Activated CD4-positive, CD25-positive, alpha-beta regulatory T cell treated with anti-CD3 and anti-CD28 coated beads, Interleukin-2, amount 50 U/mL, for 16 hours (primary cell): ENCODE data around the gene SNX25.

Experiments
- DNase-seq: peaks from one replicate; pipeline ENCODE4 v3.0.0-alpha.2; 2020; ENCODE audit warnings: low read depth, low spot score

Gene SNX25

DNA sequence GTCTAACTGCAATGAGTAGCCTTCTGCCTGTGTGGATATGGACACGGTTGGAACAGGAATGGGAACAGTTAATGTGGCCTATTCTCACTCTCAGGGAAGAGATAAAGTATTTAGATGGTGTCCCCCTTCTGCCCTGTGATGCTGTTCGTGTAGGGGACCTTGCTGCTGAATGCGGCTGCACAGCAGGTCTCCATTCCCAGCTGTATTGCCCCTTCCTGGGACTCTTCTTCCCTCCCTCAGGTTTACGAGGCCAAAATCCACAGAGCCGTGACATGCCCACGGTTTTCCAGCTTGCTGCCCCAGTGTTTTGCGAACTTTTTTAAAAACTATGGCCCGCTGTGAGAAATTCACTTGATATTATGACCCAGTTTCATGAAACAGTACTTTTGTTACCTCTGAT is 50.3 kb downstream of the SNX25 start:
- DNase-seq = no peak

DNA sequence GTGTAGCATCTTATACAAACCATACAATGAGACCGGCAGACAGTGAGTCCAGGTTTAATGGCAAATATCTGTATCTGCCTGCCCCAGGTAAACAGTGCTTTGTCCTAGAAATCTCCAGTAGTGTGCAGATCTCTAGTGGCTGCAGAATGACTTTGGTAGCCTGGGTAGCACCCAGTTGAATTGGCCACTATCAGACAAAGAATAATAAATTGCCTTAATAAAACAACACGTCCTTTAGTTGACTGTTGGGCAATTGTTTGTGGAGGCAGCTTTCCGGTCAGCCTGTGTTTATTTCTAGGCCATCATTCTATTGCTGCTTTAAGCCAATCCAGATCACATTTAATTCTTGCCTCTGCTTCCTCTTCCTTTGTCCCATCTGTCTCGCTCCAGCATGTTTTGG is 52.5 kb downstream of the SNX25 start:
- no peak for DNase-seq

DNA sequence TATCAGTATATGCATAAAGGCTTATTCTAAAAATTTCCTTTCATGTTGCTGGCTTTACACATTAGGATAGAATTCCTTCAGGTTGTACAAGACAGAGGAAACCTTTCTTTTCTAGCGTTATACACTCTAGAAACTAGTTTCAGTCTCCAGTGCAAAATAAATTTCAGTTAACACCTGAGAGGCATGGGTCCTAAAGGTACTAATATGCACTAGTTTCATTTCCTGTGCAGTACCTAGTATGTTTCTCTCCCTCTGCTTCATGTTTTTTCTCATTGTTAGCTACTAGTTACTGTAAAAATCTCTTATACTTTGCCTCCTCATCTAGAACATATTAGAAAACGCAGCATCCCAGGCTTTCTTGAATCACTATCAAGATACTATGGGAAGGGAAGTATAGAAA is 54.0 kb downstream of the SNX25 start:
- DNase-seq = no peak

DNA sequence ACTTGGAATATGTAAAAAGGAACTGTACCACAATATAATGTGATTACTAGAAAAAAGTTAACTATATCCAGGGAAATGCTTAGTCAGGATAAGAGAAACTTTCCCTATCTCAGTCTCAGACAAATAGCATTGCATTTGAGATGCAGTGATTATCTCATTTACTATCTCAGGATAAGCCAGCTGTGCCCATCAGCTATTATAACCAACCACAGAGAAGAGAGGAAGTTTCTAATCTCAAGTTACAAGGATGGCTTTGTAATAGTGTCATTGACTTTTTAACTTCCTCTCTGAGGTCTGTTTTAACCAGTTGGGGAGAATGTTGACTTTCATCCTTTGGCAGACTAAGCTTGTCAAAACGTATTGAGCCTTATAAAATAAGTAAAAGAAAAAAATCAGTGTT is 56.5 kb downstream of the SNX25 start:
- no peak for DNase-seq

DNA sequence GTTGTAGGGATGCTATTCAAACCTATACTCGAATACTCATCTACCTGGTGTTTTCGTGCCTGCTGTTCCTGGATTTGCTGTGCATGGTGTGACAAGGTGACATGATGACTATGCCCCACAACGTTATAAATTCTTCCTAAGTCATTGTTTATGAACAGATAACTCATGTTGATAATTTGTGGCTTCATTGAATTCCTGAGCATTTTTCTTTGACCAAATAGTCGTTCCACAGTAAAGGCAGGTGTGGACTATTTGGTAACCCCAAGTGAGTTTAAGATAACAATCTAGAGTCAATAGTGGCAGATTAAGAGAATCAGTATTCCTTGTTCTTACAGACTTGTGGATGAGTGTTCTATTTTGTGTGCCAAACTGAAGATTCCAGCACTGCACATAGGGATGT is 59.9 kb downstream of the SNX25 start:
- DNase-seq = no peak

DNA sequence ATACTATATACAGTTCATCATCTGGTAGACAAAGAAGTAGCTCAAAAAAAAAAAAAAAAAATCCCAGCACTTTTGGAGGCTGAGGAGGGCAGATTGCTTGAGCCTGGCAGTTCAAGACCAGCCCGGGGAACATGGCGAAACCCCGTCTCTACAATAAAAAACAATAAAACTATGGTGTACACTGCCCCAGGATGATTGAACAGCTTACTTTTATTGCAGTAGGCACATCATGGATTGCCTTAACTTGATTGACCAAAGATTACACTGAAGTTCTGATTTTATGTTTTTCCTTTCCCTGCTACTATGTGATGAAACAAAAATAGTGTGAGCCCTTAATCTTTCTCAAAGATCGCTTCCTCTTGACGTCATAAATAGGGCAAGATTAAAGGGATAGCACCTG is 60.6 kb downstream of the SNX25 start:
- DNase-seq = no peak

DNA sequence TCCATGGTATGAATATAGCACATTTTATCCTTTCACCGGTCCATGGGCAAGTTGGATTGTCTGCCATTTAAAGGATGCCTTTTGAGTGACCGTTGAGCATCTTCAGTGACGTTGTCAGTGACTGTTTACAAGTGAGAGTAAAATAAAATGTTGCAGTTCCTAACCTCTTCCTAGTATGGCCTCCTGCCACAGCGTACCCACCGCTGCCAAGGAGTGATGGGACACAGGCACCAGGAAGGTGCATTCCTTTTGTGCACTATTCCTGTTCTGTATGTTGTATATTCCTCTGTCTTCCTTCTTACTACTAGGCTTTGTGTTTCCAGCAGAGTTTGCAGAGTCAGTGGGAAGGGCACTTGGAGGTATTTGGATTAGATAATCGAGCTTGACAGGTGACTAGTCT is 61.5 kb downstream of the SNX25 start:
- no peak for DNase-seq

DNA sequence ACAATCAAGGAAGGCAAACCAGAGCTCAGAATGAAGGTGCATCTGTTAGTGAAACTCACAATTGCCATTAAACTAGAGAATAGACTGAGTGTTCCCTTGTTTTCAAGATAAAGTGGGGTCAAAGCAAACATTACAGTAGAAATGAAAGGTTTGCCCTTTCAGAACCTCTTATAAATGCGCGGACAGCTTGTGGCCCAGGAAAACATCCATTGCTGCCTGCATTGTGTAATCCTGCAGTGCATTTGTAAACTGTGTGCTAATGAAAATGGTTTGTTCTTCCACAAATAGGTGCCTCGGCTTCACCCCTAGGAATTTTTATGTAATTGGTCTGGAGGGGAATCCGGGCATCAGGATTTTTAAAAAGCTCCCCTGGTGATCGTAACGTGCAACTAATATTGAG is 62.8 kb downstream of the SNX25 start:
- no peak for DNase-seq

DNA sequence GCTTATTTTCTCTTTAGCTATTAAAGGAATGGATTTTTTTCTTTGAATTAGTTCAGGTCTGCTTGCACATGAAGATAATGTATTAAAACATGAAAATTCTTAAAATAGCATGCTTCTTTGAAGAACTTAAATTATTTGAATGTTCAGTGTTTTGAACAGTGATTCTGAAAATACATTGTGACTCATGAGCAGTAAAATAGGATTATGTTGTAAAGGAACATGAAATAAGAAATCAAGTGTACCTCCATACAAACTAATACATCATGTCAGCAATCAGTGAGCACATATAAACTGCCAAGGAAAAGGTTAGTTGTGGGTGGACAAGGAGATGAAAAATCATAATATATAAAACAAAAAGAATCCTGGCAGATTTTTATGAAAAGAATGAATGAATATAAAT is 66.1 kb downstream of the SNX25 start:
- no peak for DNase-seq

DNA sequence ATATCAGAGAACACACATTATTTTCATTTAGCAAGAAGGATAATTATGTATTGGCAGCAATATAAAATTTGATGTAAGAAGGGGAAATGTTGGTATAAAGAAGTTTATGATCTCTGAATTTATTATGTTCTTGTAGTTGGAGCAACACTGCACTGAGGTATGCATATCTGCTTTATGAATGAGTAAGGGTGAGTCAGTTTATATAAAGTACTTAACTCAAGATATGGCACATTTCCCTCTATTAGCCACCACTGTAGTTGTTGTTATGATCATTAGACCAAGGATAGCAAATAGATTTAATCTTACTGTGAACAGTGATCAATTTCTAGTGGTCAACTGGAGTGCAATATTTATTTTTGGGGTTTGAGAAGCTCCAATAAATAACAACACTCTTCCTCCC is 66.6 kb downstream of the SNX25 start:
- DNase-seq = no peak

DNA sequence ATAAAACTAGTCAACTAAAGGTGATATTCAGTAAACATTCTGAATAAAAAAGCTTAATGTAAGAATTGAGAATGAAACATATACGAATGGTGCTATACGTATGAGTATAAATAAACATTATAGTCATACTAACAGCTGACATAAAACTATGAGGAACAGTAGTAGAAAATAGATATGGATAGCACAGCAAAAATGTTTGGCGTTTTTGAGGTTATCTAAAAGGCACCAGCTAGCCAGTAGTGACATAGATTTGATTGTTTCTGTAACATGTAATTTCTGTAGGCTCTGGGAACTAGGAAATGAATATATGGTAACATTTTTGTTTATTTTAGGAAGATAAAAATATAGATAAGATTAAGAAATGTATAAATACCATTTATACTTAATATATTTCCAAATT is 69.3 kb downstream of the SNX25 start:
- DNase-seq = no peak

DNA sequence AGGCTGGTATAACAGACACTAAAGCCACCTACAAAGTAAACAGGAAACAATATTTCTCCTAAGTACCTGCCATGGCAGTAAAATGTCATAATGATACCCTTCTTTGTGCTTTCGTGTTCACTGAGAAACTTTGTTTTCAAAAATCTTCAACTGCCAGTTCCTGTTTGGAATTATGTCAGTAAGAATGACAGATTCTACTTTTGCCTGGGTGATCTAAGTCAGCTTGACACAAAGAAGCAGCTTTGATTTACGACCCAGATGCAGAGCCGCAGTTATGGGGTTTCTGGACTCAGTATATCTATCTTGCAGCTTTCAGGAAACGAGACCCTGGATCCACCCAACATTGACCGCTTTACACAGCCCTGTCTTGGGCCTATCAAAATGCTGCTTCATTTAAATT is 71.2 kb downstream of the SNX25 start:
- no peak for DNase-seq

DNA sequence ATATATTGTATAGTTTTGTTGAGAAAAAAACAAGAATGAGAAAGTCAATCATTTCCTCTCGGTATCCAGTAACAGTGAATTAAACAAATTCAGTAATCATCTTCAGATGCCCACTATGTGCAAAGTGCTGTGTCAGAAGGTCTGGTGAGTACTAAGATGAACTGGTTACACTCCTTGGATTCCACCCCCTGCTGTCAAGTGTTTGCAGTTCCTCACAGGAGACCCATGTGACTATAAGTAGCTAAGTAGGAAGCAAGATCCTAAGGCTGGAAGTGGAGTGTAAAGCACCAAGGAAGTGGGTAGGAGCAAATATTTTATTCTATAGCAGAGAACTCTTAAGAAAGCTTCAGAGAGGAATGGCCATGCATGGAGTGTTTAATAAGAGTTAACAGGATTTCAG is 73.6 kb downstream of the SNX25 start:
- DNase-seq = no peak

DNA sequence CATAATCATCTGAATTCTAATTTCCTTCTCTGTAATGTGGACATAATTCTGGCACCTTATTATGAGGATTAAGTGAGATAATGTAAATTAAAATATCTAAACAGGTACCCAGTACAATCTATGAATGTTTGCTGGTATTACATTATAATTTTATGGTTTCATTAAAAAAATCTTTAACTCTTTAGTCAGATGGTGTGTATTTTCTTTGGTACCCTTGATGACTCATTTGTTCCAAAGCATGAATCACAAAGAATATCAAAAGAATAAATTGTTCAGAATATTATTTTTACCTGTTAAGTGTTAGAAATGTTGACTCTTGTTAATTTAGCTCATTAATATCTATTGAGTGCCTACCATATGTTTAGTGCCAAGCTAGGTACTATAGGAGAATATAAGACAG is 74.3 kb downstream of the SNX25 start:
- DNase-seq = no peak

DNA sequence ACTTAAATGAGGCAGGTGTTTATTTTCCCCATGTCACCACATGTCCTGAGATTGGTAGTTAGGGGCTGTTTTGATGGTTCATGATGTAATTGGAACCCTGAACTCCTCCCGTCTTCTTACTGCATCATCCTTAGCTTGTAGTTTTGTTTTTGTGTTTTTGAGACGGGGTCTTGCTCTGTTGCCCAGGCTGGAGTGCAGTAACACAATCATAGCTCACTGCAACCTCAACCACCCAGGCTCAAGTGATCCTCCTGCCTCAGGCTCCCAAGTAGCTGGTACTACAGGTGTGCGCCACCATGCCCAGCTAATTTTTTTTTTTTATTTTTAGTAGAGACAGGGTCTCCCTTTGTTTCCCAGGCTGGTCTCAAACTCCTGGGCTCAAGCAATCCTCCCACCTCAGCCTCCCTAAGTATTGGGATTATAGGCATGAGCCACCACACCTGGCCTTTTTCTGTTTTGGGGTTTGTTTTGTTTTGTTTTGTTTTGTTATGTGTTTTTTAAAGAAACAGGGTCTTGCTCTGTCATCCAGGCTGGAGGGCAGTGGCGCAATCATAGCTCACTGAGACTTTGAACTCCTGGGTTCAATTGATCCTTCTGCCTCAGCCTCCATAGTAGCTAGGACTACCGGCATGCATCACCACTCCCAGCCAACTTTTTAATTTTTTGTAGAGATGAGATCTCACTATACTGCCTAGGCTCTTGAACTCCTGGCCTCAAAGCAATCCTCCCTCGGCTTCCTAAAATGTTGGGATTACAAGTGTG is 76.4 kb downstream of the SNX25 start:
- no peak for DNase-seq

DNA sequence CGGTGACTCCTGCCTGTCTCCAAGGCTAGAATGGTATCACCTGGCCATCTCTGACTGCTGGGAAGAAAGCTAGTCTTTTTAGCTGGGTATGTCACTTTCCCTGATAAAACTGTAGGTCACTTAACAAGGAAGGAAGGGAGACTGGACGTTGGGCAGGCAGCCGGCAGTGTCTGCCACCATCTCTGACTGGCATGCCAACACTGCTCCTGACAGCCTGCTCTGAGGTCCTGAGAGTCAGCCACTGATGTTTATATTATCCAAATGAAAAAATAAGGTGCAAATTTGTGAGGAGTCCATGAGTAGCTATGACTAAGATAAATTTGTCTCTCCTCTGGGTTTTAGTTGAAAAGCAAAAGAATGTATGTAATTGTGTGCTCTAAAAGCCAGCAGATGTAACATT is 77.2 kb downstream of the SNX25 start:
- no peak for DNase-seq

DNA sequence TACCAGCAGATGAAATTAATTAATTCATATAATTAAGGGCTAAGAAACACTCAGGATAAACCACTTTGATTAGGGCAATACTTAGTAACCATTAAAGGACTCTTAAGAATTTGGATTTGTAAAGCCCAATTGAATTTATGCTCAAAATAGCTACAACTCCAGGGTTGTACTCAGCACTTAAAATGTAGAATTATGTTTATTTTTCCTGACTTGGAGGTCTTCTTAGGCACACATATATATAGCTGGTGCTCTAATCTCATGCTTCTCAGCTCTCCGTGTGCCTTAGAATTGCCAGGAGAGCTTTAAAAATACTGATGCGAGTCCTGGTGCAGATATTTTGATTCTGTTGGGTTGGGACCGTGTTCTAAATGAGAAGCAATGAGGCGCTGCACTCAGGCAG is 77.6 kb downstream of the SNX25 start:
- no peak for DNase-seq

DNA sequence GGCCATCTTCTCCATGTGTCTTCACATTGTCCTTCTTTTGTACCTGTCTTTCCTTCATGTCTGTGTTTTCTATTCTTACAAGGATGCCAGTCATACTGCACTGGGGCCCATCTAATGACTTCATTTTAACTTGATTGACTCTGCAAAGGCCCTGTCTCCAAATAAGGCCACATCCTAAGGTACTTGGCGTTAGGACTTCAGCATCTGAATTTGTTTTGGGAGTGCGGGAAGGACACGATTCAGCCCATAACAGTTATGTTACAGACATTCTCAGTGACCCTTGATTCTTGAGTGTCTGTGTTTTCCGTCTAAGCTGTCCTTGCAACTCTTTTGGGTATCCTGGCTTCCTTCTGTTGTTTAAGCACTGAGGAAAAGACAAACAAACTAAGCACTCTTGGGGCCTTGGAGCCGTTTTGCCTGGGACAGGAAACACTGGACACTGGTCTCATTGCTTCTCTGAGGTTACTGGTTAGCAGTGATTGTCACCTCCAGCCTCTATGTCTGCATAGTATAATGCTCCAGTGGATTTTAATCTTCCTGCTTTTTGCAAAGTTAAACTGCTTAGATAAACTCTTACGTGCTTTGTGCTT is 80.7 kb downstream of the SNX25 start:
- DNase-seq = no peak

DNA sequence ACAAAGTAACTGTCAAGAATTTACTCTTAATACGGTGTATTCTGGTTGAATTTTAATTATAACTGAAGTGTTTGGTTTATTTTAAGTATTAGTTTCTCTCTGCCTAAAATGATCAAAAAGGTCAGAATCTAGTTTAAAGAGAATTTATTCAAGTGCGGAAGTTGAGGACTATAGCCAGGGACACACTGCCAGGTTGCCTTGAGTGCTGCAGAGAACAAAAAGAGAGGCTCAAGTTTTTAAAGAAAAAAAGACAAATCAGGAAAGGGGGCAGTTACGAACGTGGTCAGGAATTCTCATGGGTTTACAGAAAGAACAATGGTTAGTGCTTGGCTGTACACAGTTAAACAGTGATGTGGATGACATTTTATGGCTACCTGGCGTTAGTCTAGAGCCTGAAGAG is 81.3 kb downstream of the SNX25 start:
- DNase-seq = no peak

DNA sequence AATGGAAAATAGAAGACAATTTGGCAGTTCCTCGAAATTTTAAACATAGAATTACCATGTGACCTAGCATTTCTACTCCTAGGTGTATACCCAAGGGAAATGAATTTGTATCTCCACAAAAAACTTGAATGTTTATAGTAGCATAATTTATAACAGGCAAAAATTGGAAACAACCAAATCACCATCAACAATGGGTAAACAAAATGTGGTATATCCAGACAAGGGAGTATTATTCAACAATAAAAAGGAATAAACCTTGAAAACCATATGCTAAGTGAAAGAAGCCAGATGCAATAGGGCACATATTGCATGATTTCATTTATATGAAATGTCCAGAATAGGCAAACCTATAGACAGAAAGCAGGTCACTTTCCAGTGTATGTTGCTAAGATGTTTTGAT is 83.8 kb downstream of the SNX25 start:
- DNase-seq = no peak

DNA sequence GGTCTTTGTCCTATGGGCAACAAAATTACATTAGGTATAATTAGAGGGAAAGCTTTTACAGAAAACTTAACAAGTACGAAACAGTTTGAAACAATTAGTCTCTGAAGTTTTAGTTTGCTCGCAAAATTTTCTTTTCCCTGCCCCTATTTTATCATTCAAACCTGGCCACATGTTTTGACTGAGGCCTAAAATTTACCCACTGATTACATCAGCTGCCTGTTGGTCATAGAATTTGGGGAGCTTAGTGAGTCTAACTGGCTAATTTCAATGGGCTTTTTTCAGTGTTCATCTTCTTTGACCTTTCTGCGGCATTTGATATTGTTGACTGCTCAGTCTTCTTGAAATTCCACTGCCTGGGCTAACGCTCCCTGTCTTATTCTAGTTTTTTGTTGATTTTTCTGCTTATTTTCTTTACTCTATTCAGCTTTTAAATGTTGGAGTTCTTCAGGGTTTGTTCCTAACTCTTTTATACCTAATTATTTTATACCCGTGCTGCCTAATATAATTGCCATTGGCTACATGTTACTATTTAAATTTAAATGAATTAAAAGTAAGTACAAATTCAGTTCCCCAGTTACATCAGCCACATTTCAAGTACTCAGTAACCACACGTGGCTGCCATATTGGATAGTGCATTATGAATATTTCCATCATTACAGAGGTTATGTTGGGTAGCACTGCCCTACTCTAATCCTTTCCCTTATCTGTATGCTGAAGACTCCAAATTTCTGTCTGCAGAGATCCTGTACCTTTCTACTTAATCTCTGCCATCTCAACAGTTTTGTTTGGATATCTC is 87.5 kb downstream of the SNX25 start:
- DNase-seq = no peak

DNA sequence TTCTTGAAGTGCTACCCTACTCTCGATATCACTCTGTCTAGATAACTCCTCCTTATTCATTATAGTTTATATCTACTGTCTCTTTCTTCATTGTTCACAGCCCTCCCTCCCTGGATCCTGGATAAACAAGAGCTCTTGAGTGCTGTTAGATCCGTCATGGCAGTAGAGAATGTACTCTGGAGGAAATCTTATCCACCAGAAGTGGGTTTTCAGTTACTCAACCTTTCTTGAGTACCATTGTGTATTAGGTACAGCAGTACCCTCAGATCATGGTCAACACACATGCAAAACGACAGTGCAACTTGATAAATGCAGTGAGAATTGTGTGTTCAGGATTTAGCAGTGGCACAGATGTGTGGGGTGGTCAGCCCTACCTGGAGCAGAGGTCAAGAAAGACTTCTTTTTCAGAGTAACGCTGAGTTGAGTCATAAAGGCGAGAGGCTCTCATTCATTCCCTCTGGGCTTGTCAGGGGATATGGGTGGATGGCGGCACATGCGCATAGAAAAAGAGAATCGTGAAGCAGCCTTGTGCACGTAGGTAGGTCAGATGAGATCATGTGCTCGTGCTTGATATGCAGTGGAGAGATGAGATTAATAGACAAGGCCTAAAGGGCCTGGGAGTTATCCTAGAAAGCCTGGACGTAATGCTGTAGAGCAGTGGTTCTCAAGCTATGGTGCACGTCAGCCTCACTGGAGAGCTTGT is 89.5 kb downstream of the SNX25 start:
- no peak for DNase-seq
